CD4-positive, alpha-beta T cell treated with Interleukin-4 for 1 hour (primary cell): ENCODE measurements around the gene GMPPB.
"Not testable (repeated sequence)": the region's sequence is repeated elsewhere in the genome, so short reads cannot be mapped to it uniquely, and the experiment has no call there.

Experiments
- DNase-seq, 2 donors: peaks; one replicate each; pipeline ENCODE4 v3.0.0-alpha.2; 2020 to 2022

The GMPPB gene

DNA sequence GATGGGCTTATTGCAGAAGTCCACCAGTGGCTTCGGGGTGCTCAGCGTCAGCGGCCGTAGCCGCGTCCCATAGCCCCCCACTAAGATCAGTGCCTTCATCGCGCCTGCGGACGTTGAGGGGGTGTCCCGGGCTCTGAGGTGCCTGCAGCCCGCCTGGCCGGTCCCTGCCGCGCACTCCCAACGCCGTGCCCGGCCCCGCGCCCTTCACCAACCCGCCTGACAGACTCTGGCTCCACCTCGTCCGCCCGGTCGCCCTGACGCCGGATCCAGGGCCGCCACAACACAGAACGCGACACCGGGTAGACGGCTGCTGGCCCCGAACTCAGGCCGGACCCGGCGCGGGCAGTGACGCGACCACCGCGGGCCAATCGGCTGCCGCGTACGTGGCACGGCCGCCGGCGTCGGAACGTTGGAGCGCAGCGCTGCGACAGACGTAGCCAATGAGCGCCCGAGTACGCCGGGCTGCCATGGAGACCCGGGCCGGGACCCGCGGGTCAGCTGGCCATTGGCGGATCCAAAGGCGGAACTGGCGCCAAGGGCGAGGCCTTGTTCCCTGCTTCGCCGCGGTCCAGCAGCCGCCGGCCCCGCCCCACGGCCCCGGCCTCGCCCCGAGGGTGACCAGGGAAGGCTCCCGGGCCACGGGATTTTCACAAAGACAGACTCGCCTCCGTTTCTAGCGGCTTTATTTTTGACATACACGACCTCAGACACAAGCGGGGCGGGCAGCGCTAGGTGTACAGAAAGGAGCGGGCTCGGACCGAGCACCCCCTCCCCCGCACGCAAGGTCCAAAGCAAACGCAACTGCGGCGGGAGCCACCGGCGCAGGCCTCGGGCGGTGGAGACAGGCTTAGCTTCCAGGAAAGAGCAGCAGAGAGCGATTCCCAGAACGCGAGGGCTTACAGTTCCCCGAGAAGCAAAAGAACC is at the start of gene GMPPB:
Gene GMPPB, minus strand, starts transcription at position 324 of the 924 bp plus-strand sequence. Its CDS starts 225 bp downstream, at position 99.
- peak; percentile 91 to 94 for DNase-seq

DNA sequence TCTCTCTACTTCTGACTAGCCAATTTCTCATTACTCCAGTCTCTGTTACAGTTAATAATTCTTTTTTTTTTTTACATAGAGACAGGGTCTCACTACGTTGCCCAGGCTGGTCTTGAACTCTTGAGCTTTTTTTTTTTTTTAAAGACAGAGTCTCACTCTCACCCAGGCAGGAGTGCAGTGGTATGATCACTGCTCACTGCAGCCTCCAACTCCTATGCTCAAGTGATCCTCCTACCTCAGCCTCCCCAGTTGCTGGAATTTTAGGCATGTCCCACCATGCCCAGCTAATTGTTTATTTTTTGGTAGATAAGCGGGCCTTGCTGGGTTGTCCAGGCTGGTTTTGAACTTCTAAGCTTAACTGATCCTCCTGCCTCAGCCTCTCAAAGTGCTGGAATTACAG is 49.0 kb upstream of the GMPPB start:
- DNase-seq, result no peak

DNA sequence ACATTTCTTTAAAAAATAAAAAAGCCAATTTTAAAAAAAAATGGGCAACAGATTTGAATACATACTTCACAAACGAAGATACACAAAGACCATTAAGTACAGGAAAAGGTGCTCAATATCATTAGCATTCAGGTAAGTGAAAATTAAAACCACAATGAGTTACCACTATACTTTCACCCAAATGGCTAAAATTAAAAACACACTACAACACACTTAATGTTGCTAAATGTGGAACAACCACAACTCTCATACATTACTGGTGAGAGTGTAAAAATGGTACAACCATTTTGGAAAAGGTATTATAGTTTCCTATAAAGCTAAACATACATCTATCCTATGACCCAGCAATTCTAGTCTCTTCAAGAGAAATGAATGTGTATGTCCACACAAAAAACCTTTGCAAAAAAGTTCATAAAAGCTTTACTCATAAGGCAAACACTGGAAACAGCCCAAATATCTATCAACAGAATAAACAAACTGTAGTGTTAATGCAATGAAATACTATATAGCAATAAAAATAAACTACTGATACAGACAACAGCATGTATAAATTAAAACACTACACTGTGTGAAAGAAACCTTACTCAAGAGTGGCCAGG is 47.7 kb upstream of the GMPPB start:
- no peak for DNase-seq

DNA sequence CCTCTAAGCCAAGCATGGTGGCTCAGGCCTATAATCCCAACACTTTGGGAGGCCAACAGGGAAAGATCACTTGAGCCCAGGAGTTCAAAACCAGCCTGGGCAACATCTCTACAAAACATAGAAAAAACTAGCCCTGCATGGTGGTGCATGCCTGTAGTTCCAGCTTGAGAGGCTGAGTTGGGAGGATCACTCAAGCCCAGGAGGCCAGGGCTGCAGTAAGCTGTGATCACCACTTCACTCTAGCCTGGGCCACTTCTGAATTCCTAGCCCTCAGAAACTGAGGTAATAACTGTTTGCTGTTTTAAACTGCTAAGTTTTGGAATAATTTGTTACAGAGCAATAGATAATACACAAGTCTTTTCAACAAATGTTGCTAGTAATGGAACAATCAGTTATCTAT is 46.2 kb upstream of the GMPPB start:
- DNase-seq, result no peak

DNA sequence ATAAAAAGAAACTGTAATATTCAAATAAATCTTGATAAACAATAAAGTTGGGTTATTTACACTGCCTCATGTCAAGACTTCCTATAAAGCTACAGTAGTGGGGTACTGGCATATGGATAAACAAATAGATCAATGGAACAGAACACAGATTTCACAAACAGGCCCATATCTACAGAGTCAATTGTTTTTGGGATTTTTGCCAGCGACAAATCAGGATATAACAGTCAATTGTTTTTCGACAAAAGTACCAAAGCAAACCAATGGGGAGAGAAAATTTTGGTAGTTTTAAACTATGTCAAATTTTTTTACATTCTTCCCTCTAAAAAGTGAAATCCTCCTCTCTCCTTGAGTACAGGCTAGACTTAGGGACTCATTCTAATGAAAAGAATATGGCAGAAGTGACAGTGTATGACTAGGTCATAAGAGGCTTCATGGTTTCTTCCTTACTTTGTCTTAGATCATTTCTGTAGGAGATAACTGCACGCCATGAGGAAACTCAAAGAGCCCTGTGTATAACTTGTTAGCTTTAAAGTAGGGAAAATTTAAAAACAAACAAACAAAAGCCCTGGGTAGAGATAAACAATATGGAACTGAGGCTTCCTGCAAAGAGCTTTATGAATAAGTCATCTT is 45.6 kb upstream of the GMPPB start:
- no peak for DNase-seq

DNA sequence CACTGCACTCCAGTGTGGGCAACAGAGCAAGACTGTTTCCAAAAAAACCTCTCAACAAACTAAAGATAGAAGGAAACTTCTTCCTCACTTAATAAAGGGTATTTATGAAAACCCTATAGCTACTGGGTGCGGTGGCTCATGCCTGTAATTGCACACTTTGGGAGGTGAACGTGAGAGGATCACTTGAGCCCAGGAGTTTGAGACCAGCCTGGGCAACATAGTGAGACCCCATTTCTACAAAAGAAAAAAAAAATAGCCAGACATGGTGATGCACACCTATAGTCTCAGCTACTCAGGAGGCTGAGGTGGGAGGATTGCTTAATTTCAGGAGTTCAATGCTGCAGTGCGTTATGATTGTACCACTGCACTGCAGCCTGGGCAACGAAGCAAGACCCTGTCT is 40.2 kb upstream of the GMPPB start:
- DNase-seq, result no peak

DNA sequence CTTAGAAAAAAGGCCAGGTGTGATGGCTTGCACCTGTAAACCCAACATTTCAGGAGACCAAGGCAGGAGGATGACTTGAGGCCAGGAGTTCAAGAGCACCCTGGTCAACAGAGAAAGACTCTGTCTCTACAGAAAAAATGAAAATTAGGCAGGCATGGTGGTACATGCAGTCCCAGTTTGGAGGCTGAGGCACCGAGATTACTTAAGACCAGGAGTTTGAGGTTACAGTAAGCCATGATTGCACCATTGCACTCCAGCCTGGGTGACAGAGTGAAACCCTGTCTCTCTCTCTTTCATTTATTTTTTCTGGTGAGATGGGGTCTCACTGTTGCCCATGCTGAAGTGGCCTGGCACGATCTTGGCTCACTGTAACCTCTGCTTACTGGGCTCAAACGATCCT is 37.9 kb upstream of the GMPPB start:
- no peak for DNase-seq

DNA sequence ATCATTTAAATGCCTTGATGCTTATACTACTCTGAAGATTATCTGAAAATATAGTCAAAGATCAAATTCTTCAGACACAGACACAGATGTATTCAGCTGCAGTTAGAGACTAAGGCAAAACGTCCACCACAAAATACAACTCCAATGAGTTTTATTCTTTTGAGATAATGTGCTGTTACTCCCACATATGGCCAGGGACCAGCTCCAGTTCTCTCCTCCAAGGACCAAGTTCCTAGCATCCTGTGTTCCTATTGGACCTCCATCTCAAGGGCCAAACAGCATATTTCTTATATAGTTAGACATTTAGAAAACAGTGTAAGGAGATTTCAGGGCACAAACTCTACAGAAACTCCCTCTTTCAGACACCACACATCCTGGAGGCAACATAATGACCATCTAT is 35.5 kb upstream of the GMPPB start:
- DNase-seq, result no peak

DNA sequence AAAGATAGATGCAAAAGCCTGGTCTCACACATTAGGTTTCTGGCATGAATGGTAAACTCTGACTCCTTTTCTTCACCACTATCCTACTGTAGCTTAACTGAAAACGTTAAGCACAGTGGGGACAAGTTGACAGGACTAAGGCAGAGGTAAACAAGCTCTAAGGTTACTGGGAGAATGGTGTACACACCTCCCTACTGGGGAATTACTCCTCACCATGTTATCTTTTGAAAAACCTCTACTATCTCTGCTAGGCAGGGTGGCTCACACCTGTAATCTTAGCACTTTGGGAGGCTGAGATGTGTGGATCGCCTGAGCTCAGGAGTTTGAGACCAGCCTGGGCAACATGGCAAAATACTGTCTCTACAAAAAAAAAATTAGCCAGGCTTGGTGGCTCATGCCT is 33.4 kb upstream of the GMPPB start:
- DNase-seq, result no peak

DNA sequence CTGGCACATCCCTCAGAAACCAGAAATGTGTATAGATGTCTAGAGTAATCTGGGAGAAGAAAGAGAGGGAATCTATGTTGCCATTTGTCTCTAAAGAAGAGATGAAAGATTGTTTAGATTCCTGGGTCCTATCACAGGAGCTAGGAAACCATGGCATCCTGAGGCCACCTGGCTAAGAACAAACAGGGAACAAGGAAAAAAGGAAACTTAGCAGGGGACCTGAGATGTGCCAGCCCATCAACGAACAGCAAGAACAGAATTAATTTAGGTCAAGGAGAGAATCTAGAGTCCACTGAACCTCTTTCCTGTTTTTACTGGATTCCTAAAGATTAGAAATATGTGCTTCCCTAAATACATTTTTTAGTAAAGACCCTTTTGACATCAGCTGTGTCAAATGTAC is 32.3 kb upstream of the GMPPB start:
- DNase-seq, result no peak

DNA sequence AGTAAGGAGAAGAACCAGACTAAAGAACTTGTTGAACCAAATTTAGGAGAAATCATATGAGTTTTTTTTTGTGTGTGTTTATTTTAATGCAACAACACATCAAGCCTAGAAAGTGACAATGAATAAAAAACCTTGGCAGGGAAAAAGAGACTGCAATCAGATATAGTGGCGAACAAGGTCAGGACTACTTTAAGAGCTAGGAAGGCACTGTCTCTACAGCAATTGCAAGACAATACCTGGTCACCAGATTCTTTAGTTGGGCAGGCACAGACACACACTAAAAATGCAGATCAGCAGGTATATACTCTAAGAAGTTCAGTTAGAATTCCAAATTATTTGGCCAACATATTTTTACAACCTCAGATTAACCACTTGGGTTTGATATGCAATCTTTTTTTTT is 30.8 kb upstream of the GMPPB start:
- DNase-seq, result no peak

DNA sequence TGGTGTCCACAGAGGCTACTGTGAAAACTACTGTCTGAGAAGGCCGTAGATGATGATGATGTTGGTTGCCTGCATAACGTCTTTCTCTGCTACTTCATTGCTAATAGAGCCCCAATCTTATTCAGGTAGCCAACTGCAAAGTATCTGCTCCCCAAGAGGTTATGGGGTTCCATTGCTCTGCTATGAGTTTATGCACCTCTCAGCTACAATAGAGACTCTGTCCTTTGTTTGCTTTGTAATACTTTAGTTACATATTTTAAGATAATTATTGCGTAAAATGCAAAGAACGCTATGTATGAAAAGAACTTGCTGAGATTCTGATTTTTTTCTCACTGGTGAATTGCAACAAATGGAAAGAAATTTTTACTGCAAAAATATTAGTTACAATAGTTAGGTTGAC is 27.8 kb upstream of the GMPPB start:
- DNase-seq, result no peak

DNA sequence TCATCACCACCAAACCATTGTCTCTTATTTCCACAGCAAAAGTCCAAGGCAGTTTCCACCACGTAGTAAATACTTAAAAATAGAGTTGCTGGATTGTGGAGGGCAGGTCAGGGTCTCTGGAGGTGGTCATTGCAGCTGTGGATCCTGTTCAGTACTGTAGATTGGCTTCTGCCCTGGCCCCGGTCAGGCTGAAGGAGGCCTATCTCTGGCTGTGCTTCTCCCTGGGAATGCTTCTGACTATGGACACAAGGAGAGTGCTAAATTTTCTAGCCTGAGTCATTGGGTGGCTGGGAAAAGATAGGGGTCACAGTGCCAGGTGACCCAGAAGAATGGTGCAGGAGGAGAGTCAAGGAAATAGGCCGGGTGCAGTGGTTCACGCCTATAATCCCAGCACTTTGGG is 26.3 kb upstream of the GMPPB start:
- DNase-seq, result no peak

DNA sequence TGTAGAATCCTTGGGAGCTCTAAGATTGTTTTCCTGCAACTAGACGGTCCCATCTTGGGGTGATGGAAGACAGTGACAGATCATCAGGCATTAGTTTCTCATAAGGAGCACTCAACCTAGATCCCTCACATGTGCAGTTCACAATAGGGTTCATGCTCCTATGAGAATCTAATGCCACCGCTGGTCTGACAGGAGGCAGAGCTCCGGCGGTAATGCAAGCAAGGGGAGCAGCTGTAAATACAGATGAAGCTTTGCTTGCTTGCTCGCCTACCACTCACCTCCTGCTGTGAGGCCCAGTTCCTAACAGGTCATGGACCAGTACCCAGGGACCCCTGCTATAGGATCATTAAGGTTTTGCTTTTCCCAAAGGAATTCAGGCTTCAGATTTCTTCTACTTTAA is 25.1 kb upstream of the GMPPB start:
- DNase-seq, result not testable (repeated sequence)

DNA sequence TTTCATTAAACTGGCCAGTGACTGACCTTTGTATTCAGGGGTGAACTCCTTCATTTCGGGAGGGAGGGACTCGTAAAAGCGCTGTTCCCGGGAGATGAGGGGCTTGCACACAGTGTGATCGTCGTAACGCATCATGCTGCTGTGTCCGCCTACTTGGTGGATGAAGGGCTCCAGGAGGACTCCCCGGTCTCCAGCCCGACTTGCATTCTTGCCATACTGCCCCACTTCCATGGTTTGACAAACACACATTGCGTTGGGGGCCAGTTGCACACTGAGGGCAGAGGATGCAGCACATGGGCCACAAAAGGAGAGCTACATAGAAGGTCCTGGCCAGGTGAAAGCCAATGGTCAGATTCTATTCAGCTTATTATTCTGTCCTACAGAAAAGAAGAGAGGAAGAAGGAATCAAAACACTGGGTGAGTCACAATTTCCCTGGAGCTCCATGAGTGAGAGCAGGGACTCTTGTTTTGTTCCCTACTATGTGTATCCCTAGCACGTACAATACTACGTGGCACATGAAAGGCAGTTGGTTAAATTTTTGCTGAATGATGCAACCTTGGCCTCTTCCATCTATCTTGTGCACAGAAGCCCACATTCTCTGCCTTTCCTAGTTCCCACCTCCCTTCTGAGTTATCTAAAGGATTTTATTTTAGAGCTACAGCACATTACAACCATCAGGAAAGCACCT is 24.2 kb upstream of the GMPPB start:
- no peak for DNase-seq

DNA sequence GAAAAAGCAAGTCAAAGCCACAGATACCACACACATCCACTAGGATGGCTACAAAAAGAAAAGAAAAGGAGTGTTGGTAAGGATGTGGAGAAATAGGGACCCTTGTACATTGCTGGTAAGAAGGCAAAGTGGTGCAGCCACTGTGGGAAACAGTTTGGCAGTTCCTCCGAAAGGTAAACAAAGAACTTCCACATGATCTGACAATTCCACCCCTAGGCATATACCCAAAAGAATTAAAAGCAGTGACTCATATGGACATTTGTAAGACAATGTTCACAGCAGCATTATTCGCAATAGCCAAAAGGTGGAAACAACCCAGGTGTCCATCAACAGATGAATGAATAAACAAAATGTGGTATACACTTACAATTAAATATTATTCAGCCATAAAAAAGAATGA is 22.2 kb upstream of the GMPPB start:
- no peak for DNase-seq

DNA sequence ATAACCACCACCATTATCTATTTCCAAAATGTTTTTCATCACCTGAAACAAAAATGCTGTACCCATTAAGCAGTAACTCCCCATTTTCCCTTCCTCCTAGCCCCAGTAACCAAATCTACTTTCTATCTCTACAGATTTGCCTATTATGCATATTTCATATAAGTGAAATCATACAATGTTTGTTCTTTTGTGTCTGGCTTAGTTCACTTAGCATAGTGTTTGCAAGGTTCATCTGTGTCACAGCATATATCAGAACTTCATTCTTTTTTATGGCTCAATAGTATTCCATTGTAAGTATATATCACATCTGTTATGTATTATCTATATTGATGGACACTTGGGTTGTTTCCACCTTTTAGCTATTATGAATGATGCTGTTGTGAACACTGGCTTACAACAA is 16.7 kb upstream of the GMPPB start:
- no peak for DNase-seq

DNA sequence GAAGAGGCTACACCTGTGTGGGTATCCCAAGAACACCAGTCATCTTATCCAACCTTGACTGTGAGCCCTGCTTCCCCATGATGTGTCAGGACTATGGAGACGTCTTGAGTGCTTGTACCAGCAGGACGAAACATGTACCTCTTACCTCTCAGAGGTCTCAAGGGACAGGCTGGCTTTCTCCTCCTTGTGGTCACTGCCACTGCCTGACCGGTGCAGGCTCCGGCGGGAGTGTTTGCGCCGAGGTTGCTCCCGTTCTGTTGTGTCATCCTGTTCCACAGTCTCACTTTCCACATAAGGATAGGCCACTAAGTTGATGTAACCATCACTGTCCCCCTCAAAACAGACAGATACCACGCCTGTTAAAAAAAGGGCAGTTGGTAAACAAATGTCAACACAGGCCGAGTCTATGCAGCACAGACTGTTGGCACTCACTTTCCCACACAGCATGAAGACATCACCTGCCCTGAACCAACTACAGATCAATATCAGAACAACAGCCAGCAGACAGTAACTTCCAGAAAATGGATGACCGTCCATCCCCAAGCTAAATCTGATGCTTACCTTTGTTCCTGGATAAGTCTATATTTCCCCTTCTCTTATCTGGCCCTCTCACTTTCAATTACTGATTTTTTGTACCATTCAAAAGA is 14.4 kb upstream of the GMPPB start:
- no peak for DNase-seq

DNA sequence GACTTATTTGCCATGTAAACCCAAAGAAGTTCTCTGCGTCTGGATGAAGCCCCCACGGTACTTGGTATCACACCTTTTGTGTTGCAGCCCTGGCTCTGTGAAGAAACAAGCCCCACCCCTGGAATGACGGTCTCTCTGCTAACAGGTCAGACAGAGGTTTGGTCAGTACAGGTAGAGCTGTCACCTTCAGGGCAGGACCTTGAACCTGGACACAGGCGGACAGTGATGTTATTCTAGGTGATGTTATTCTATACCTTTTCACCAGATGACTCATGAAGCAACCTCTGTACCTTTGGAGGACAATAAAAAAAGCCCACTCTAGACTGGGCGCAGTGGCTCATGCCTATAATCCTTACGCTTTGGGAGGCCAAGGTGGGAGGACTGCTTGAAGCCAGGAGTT is 11.0 kb upstream of the GMPPB start:
- DNase-seq, result no peak

DNA sequence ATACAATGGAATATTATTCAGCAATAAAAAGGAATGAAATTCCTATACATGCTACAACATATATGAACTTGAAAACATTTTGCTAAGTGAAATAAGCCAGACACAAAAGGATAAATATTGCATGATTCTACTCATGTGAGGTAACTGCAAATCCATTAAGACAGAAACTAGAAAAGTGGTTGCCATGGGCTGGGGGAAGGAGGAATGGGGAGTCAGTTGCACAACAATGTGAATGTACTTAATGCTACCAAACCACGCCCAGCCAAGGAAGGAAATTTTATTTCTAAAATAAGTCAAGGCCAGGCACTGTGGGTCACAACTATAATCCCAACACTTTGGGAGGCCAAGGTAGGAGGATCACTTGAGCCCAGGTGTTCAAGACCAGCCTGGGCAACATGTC is 9.8 kb upstream of the GMPPB start:
- DNase-seq, result no peak

DNA sequence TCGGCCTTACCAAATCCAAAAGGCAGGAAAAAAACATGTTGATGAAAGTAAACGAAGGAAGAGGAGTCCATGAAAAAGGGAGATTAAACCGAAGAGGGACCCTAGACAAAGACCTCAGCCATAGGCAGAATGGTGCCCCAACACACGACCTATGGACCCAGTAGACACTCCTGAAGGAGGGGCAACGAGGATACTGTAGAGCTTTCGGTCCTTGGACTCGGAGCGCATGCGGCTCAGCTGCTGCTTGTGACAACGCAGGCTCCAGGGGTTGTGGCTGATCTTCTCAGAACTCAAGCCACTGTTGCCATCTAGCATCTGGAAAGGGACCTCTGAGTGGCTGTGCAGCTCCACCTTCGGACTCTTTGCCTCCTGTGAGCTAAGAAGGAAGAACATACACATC is 8.8 kb upstream of the GMPPB start:
- DNase-seq, result no peak

DNA sequence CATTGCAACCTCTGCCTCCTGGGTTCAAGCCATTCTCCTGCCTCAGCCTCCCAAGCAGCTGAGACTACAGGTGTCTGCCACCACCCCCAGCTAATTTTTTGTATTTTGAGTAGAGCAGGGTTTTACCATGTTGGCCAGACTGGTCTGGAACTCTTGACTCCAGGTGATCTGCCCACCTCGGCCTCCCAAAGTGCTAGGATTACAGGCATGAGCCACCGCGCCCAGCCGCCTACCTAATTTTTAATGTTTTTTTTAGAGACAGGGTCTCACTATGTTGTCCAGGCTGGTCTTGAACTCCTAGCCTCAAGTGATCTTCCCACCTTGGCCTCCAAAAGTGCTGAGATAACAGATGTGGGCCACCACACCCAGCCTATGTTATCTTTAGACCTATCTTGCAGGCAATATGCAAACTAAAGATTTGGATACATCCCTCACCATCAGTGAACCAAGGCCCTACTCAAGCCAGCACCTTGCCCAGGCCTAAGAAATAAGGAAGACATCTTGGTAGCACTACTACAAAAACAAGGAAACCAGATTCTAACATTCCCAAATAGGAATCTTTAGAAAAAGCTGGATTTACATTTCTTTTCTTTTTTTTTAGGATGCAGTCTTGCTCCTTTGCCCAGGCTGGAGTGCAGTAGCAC is 6.3 kb upstream of the GMPPB start:
- no peak for DNase-seq
